ENCODE measurements around the gene PATJ. TPM values are rescaled to one million over a fixed set of nuclear protein-coding genes. Genes with fewer than 3 reads are reported as not detected.

Gene PATJ
- total and polyA plus RNA-seq, 4 donors, result 8.0 to 47.1 (median 24.3) TPM

DNA sequence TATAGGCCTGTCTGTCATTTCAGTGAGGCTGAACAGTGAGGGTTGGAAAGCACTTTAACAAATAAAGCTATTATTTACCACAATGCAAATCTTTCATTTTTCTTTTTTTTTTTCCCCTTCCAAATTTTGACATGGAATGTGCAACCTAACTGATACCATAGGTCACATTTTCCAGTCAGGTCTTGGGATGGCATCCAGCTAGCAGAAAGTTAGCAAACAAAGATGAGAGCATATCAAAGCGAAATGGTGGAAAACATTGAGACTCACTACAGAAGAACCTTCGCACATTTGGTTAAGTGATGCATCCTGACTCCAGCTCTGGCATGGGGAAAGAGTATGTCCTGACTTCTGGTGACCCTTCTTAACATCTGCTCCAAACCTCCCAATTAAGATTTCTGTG, 347.3 kb downstream of the PATJ start:
- ATAC-seq (ENCODE audit: low FRiP score) (no peak), DNase-seq (no peak)
- no peaks in the 10 kb centered on the region for H3K36me3 ChIP-seq (ENCODE audit: control insufficient read depth in 1 of 2, insufficient read depth in 2 of 2, low read length in 1 of 2)
- 95 to 97% methylated on average over 2 of the region's 2 CpGs for WGBS, 2 donors
- H3K4me3 ChIP-seq (ENCODE audit: low read length in 2 of 2), result no peak overlapping the region
- no peaks in the 10 kb centered on the region for H3K9me3 ChIP-seq (ENCODE audit: control insufficient read depth, low read length)
- no peaks in the 10 kb centered on the region for H3K27me3 ChIP-seq (ENCODE audit: control insufficient read depth in 1 of 2, insufficient read depth in 2 of 2, low read length in 1 of 2)
- intact Hi-C loops (cut with DNase I), result no loop called here
- H3K4me1 ChIP-seq (ENCODE audit: control insufficient read depth in 1 of 2, insufficient read depth in 2 of 2, low read length in 2 of 2), result peaks cover 0 to 9% of the 10 kb centered on the region in 2 donors
- H3K27ac ChIP-seq (ENCODE audit: low read depth in 1 of 2, low read length in 2 of 2), result no peak overlapping the region

DNA sequence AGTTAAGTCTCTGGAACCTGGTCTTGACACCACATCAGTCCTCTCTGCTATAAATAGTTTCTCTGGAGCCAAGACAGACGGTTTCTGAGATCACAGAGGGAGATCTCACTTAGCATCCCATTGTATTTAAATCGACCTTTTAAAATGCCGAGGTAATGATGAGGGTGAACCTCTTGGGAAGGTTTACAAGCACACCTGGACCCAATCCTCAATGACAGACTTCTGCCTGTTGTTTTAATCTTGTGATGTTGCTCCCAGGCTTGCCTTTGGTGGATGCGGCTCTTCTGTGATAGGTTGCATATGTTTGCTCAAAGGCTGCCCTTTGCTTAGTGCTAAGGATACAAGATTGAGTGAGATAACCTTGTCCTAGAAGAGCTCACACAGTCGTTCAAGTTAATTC, 347.7 kb downstream of the PATJ start:
- DNase-seq (no peak), ATAC-seq (ENCODE audit: low FRiP score) (no peak)
- Histone ChIP-seq H3K36me3 (ENCODE audit: control insufficient read depth in 1 of 2, insufficient read depth in 2 of 2, low read length in 1 of 2) (no peaks in the 10 kb centered on the region), H3K9me3 (ENCODE audit: control insufficient read depth, low read length) (no peaks in the 10 kb centered on the region), H3K4me1 (ENCODE audit: control insufficient read depth in 1 of 2, insufficient read depth in 2 of 2, low read length in 2 of 2) (peaks cover 0 to 9% of the 10 kb centered on the region in 2 donors), H3K27me3 (ENCODE audit: control insufficient read depth in 1 of 2, insufficient read depth in 2 of 2, low read length in 1 of 2) (no peaks in the 10 kb centered on the region), H3K27ac (ENCODE audit: low read depth in 1 of 2, low read length in 2 of 2) (no peak overlapping the region), H3K4me3 (ENCODE audit: low read length in 2 of 2) (no peak overlapping the region)
- WGBS, 2 donors, result 67 to 68% methylated on average over 5 of the region's 5 CpGs
- intact Hi-C loops (cut with DNase I), result no loop called here

DNA sequence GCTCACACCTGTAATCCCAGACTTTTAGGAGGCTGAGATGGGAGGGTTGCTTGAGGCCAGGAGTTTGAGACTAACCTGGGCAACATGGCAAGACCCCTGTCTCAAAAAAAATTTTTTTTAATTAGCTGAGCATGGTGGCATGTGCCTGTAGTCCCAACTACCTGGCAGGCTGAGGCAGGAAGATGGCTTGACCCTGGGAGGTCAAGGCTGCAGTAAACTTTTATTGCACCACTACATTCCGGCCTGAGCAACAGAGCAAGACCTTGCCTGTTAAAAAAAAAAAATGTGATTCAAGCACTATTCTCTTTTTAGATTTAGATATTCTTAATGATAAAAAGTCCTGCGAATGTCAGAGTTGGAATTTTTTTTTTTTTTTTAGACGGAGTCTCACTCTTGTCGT, 349.8 kb downstream of the PATJ start:
- H3K9me3 ChIP-seq (ENCODE audit: control insufficient read depth, low read length), result no peaks in the 10 kb centered on the region
- DNase-seq (no peak), ATAC-seq (ENCODE audit: low FRiP score) (no peak)
- H3K27me3 ChIP-seq (ENCODE audit: control insufficient read depth in 1 of 2, insufficient read depth in 2 of 2, low read length in 1 of 2), result no peaks in the 10 kb centered on the region
- no peak overlapping the region for H3K4me3 ChIP-seq (ENCODE audit: low read length in 2 of 2)
- WGBS, 2 donors, result 83 to 87% methylated on average over 4 of the region's 4 CpGs
- H3K36me3 ChIP-seq (ENCODE audit: control insufficient read depth in 1 of 2, insufficient read depth in 2 of 2, low read length in 1 of 2), result no peaks in the 10 kb centered on the region
- H3K27ac ChIP-seq (ENCODE audit: low read depth in 1 of 2, low read length in 2 of 2), result no peak overlapping the region
- intact Hi-C loops (cut with DNase I), result no loop called here
- H3K4me1 ChIP-seq (ENCODE audit: control insufficient read depth in 1 of 2, insufficient read depth in 2 of 2, low read length in 2 of 2), result peaks cover 0 to 11% of the 10 kb centered on the region in 2 donors

- ATAC-seq (ENCODE audit: low FRiP score) (no peak), DNase-seq (no peak)
- H3K4me3 ChIP-seq (ENCODE audit: low read length in 2 of 2), result no peak overlapping the region
- no peaks in the 10 kb centered on the region for H3K9me3 ChIP-seq (ENCODE audit: control insufficient read depth, low read length)
- H3K4me1 ChIP-seq (ENCODE audit: control insufficient read depth in 1 of 2, insufficient read depth in 2 of 2, low read length in 2 of 2), result peaks cover 0 to 11% of the 10 kb centered on the region in 2 donors
- intact Hi-C loops (cut with DNase I), result no loop called here
- H3K36me3 ChIP-seq (ENCODE audit: control insufficient read depth in 1 of 2, insufficient read depth in 2 of 2, low read length in 1 of 2), result no peaks in the 10 kb centered on the region
- H3K27me3 ChIP-seq (ENCODE audit: control insufficient read depth in 1 of 2, insufficient read depth in 2 of 2, low read length in 1 of 2), result no peaks in the 10 kb centered on the region
- WGBS, 2 donors, result 4 to 5% methylated on average over 3 of the region's 3 CpGs
- H3K27ac ChIP-seq (ENCODE audit: low read depth in 1 of 2, low read length in 2 of 2), result no peak overlapping the region
Measured at GRCh38 chr1:62093261-62093660, 351.0 kb downstream of the PATJ start.

DNA sequence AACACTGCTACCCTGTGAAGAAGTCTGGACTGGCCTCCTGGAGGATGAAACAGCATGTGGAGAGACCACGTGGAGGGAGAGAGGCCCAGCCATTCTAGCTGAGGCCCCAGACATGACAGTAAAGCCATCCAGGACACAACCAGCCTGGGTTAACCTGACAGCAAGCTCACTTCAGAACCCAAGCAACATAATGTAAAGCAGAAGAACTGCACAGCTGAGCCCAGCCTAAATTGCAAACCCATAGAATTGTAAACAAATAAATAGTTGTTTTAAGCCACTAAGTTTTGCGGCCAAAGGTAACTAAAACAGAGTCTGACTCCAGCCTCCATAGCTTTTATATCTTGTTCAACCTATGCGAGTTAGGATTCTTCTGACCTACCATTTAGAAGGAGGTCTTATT, 355.2 kb downstream of the PATJ start:
- Histone ChIP-seq H3K4me3 (ENCODE audit: low read length in 2 of 2) (no peak overlapping the region), H3K4me1 (ENCODE audit: control insufficient read depth in 1 of 2, insufficient read depth in 2 of 2, low read length in 2 of 2) (peaks cover 0 to 2% of the 10 kb centered on the region in 2 donors), H3K36me3 (ENCODE audit: control insufficient read depth in 1 of 2, insufficient read depth in 2 of 2, low read length in 1 of 2) (peaks cover 0 to 2% of the 10 kb centered on the region in 2 donors), H3K27me3 (ENCODE audit: control insufficient read depth in 1 of 2, insufficient read depth in 2 of 2, low read length in 1 of 2) (no peaks in the 10 kb centered on the region), H3K27ac (ENCODE audit: low read depth in 1 of 2, low read length in 2 of 2) (no peak overlapping the region), H3K9me3 (ENCODE audit: control insufficient read depth, low read length) (no peaks in the 10 kb centered on the region)
- intact Hi-C loops (cut with DNase I), result no loop called here
- ATAC-seq (ENCODE audit: low FRiP score), result no peak
- no peak for DNase-seq
- 95 to 99% methylated on average over 3 of the region's 3 CpGs for WGBS, 2 donors

GRCh38 chr1:62100442-62100841, 358.2 kb downstream of the PATJ start:
- no peak overlapping the region for H3K27ac ChIP-seq (ENCODE audit: low read depth in 1 of 2, low read length in 2 of 2)
- H3K9me3 ChIP-seq (ENCODE audit: control insufficient read depth, low read length), result no peaks in the 10 kb centered on the region
- intact Hi-C loops (cut with DNase I), result no loop called here
- WGBS, 2 donors, result 98 to 99% methylated on average over 2 of the region's 2 CpGs
- ATAC-seq (ENCODE audit: low FRiP score), result no peak
- DNase-seq, result no peak
- no peaks in the 10 kb centered on the region for H3K27me3 ChIP-seq (ENCODE audit: control insufficient read depth in 1 of 2, insufficient read depth in 2 of 2, low read length in 1 of 2)
- peaks cover 0 to 2% of the 10 kb centered on the region in 2 donors for H3K4me1 ChIP-seq (ENCODE audit: control insufficient read depth in 1 of 2, insufficient read depth in 2 of 2, low read length in 2 of 2)
- no peak overlapping the region for H3K4me3 ChIP-seq (ENCODE audit: low read length in 2 of 2)
- H3K36me3 ChIP-seq (ENCODE audit: control insufficient read depth in 1 of 2, insufficient read depth in 2 of 2, low read length in 1 of 2), result peaks cover 0 to 2% of the 10 kb centered on the region in 2 donors

DNA sequence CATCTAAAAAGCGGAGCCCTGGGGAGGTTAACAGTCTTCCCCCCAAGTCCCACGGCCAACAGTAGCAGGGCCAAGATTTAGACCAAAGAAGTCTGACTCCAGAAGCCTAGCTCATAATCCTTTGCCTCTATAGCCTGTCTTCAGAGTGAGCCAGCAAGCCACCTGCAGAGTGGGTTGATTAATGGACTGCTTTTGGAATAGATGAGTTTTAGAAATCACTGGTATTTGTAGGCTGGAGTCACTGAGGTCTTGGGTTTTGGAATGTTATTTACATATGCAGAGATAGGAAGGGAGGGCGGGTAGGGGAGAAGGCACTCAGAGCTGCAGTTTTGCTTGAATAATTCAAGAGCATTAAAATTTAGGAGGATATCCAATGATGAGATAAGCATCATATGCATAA, 361.6 kb downstream of the PATJ start:
- DNase-seq, result no peak
- Histone ChIP-seq H3K27me3 (ENCODE audit: control insufficient read depth in 1 of 2, insufficient read depth in 2 of 2, low read length in 1 of 2) (no peaks in the 10 kb centered on the region), H3K4me3 (ENCODE audit: low read length in 2 of 2) (no peak overlapping the region), H3K4me1 (ENCODE audit: control insufficient read depth in 1 of 2, insufficient read depth in 2 of 2, low read length in 2 of 2) (no peaks in the 10 kb centered on the region), H3K27ac (ENCODE audit: low read depth in 1 of 2, low read length in 2 of 2) (no peak overlapping the region), H3K36me3 (ENCODE audit: control insufficient read depth in 1 of 2, insufficient read depth in 2 of 2, low read length in 1 of 2) (peaks cover 0 to 2% of the 10 kb centered on the region in 2 donors), H3K9me3 (ENCODE audit: control insufficient read depth, low read length) (no peaks in the 10 kb centered on the region)
- ATAC-seq (ENCODE audit: low FRiP score), result no peak
- intact Hi-C loops (cut with DNase I), result no loop called here
- WGBS, 2 donors, result 95 to 97% methylated on average over 3 of the region's 3 CpGs

DNA sequence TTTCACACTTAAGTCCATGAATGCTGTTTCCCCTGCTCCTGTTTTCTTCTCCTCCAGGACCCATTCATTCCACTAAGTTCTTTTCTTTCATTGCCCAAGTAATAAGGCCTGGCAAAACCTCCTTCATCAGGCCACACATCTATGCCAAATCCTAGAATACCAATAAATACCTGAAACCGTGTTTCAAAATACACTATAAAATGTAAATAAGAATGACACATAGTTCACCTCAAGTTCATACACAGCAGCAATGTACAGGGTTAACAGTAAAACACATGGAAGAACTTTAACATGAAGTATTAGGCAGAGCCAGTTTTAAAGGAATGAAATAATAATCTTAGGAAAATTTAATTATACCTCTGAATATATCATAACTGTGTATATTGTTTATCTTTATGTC, 365.6 kb downstream of the PATJ start:
- ATAC-seq (ENCODE audit: low FRiP score) (no peak), DNase-seq (no peak)
- Histone ChIP-seq H3K4me1 (ENCODE audit: control insufficient read depth in 1 of 2, insufficient read depth in 2 of 2, low read length in 2 of 2) (no peaks in the 10 kb centered on the region), H3K27me3 (ENCODE audit: control insufficient read depth in 1 of 2, insufficient read depth in 2 of 2, low read length in 1 of 2) (no peaks in the 10 kb centered on the region), H3K27ac (ENCODE audit: low read depth in 1 of 2, low read length in 2 of 2) (no peak overlapping the region), H3K4me3 (ENCODE audit: low read length in 2 of 2) (no peak overlapping the region), H3K36me3 (ENCODE audit: control insufficient read depth in 1 of 2, insufficient read depth in 2 of 2, low read length in 1 of 2) (no peaks in the 10 kb centered on the region), H3K9me3 (ENCODE audit: control insufficient read depth, low read length) (no peaks in the 10 kb centered on the region)
- WGBS, 2 donors, result 36 to 50% methylated on average over 1 of the region's 1 CpG
- intact Hi-C loops (cut with DNase I), result no loop called here

DNA sequence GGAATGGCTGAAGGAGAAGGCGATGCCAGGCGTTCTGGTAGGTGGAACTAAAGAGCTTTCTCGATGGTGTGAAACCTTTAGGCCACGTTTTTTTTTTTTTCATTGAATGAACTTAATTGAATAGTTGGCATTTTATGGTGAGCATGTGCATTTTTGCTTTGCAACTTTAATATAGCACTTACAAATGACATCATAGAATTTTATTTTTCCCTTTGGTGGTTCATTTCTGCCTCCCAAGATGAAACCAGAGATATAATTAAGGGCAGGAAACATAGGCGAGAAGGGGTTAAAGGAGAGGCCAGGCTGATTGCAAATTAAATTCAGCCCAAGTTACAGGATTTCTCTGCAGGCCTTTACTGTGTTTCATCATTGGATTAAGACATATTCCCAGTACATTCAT, 366.8 kb downstream of the PATJ start:
- DNase-seq (no peak), ATAC-seq (ENCODE audit: low FRiP score) (no peak)
- Histone ChIP-seq H3K27ac (ENCODE audit: low read depth in 1 of 2, low read length in 2 of 2) (no peak overlapping the region), H3K4me1 (ENCODE audit: control insufficient read depth in 1 of 2, insufficient read depth in 2 of 2, low read length in 2 of 2) (no peaks in the 10 kb centered on the region), H3K4me3 (ENCODE audit: low read length in 2 of 2) (no peak overlapping the region), H3K9me3 (ENCODE audit: control insufficient read depth, low read length) (no peaks in the 10 kb centered on the region), H3K27me3 (ENCODE audit: control insufficient read depth in 1 of 2, insufficient read depth in 2 of 2, low read length in 1 of 2) (no peaks in the 10 kb centered on the region), H3K36me3 (ENCODE audit: control insufficient read depth in 1 of 2, insufficient read depth in 2 of 2, low read length in 1 of 2) (no peaks in the 10 kb centered on the region)
- WGBS, 2 donors, result 69 to 83% methylated on average over 5 of the region's 5 CpGs
- intact Hi-C loops (cut with DNase I), result no loop called here

Measured in aorta (tissue), 5 donors.